Bone marrow (tissue), 2 donors: ENCODE data around the gene FHOD3.

ENCODE experiments used
- DNase-seq, 2 donors: peaks; one replicate each; lab custom pipeline; 2025; lab: John Stamatoyannopoulos, UW

Gene FHOD3

GRCh38 chr18:36297417-36298125, at the start of gene FHOD3:
FHOD3 (plus strand) TSS chr18:36297713; CDS start chr18:36297836, 123 bp downstream.
- DNase-seq, result no peak

GRCh38 chr18:36249392-36249791, 48.1 kb upstream of the FHOD3 start:
- DNase-seq, result no peak

GRCh38 chr18:36250827-36251226, 46.7 kb upstream of the FHOD3 start:
- no peak for DNase-seq

GRCh38 chr18:36255072-36255698, 42.3 kb upstream of the FHOD3 start:
- no peak for DNase-seq

- DNase-seq, result no peak
These were observed 41.4 kb upstream of the FHOD3 start for GRCh38 chr18:36256094-36256493.

GRCh38 chr18:36262971-36263370, 34.5 kb upstream of the FHOD3 start:
- no peak for DNase-seq

- no peak for DNase-seq
These were observed 33.2 kb upstream of the FHOD3 start for GRCh38 chr18:36264283-36264682.

GRCh38 chr18:36265015-36265414, 32.5 kb upstream of the FHOD3 start:
- DNase-seq, result no peak

- no peak for DNase-seq
These were observed 28.4 kb upstream of the FHOD3 start for GRCh38 chr18:36269157-36269556.

- no peak for DNase-seq
These were observed 26.4 kb upstream of the FHOD3 start for GRCh38 chr18:36271153-36271552.

GRCh38 chr18:36273347-36273746, 24.2 kb upstream of the FHOD3 start:
- no peak for DNase-seq

- no peak for DNase-seq
These were observed 23.3 kb upstream of the FHOD3 start for GRCh38 chr18:36274083-36274715.

GRCh38 chr18:36275561-36275960, 22.0 kb upstream of the FHOD3 start:
- no peak for DNase-seq

- DNase-seq, result no peak
These were observed 18.5 kb upstream of the FHOD3 start for GRCh38 chr18:36279001-36279400.

- no peak for DNase-seq
These were observed 15.6 kb upstream of the FHOD3 start for GRCh38 chr18:36281936-36282335.

GRCh38 chr18:36283448-36283847, 14.1 kb upstream of the FHOD3 start:
- no peak for DNase-seq

GRCh38 chr18:36284268-36284667, 13.2 kb upstream of the FHOD3 start:
- DNase-seq, result no peak

GRCh38 chr18:36284671-36285295, 12.7 kb upstream of the FHOD3 start:
- peak in 1 of 2 donors; percentile 27 for DNase-seq

GRCh38 chr18:36287653-36288052, 9.9 kb upstream of the FHOD3 start:
- DNase-seq, result no peak

- DNase-seq, result no peak
These were observed 8.8 kb upstream of the FHOD3 start for GRCh38 chr18:36288689-36289088.

GRCh38 chr18:36294031-36294430, 3.5 kb upstream of the FHOD3 start:
- DNase-seq, result no peak

GRCh38 chr18:36295214-36295613, 2.3 kb upstream of the FHOD3 start:
- no peak for DNase-seq

GRCh38 chr18:36295880-36296301, 1.6 kb upstream of the FHOD3 start:
- DNase-seq, result no peak
